ENCODE measurements around the gene SIGLEC12.

SIGLEC12 gene

GRCh38 chr19:51501594-51502263 lies at the start of gene SIGLEC12:
Gene SIGLEC12, minus strand, starts transcription at chr19:51501800. Its CDS starts 67 bp downstream, at chr19:51501733.
- Histone ChIP-seq H3K9me3 (ENCODE audit: control insufficient read depth, low read length) (no peaks in the 10 kb centered on the region), H3K4me2 (ENCODE audit: low read length) (no peak within 1 kb of the TSS), H3K4me3 (ENCODE audit: low read depth, low read length) (no peak within 1 kb of the TSS), H3K79me2 (no peaks in the 10 kb centered on the region), H3K27me3 (ENCODE audit: control insufficient read depth, insufficient read depth, low read length) (no peaks in the 10 kb centered on the region), H3K27ac (no peak within 1 kb of the TSS), H3K9ac (no peak within 1 kb of the TSS), H3K36me3 (ENCODE audit: control insufficient read depth, insufficient read depth, low read length) (no peaks in the 10 kb centered on the region), H2AFZ (no peak within 1 kb of the TSS), H3K4me1 (no peaks in the 10 kb centered on the region)
- no peak for TF ChIP-seq CTCF (IDR thresholded peaks at IDR 0.05)

GRCh38 chr19:51550848-51551672 lies 49.5 kb upstream of the SIGLEC12 start:
- Histone ChIP-seq H3K36me3 (ENCODE audit: control insufficient read depth, insufficient read depth, low read length) (no peaks in the 10 kb centered on the region), H2AFZ (no peak overlapping the region), H3K4me1 (peaks cover 15% of the 10 kb centered on the region), H3K9ac (no peak overlapping the region), H3K4me2 (ENCODE audit: low read length) (no peak overlapping the region), H3K9me3 (ENCODE audit: control insufficient read depth, low read length) (no peaks in the 10 kb centered on the region), H3K27ac (no peak overlapping the region), H3K27me3 (ENCODE audit: control insufficient read depth, insufficient read depth, low read length) (no peaks in the 10 kb centered on the region), H3K79me2 (no peaks in the 10 kb centered on the region), H3K4me3 (ENCODE audit: low read depth, low read length) (no peak overlapping the region)
- no peak for TF ChIP-seq CTCF (IDR thresholded peaks at IDR 0.05)

- H3K36me3 ChIP-seq (ENCODE audit: control insufficient read depth, insufficient read depth, low read length): no peaks in the 10 kb centered on the region
- H3K9me3 ChIP-seq (ENCODE audit: control insufficient read depth, low read length): no peaks in the 10 kb centered on the region
- TF ChIP-seq CTCF (IDR thresholded peaks at IDR 0.05): no peak
- no peak overlapping the region for H3K9ac ChIP-seq
- no peak overlapping the region for H3K4me3 ChIP-seq (ENCODE audit: low read depth, low read length)
- no peaks in the 10 kb centered on the region for H3K79me2 ChIP-seq
- no peaks in the 10 kb centered on the region for H3K27me3 ChIP-seq (ENCODE audit: control insufficient read depth, insufficient read depth, low read length)
- H3K27ac ChIP-seq: no peak overlapping the region
- H2AFZ ChIP-seq: no peak overlapping the region
- peaks cover 15% of the 10 kb centered on the region for H3K4me1 ChIP-seq
- no peak overlapping the region for H3K4me2 ChIP-seq (ENCODE audit: low read length)
Observed at GRCh38 chr19:51549533-51550324, 48.1 kb upstream of the SIGLEC12 start.

- H3K79me2 ChIP-seq: no peaks in the 10 kb centered on the region
- H3K4me2 ChIP-seq (ENCODE audit: low read length): no peak overlapping the region
- H2AFZ ChIP-seq: no peak overlapping the region
- no peaks in the 10 kb centered on the region for H3K36me3 ChIP-seq (ENCODE audit: control insufficient read depth, insufficient read depth, low read length)
- no peak for TF ChIP-seq CTCF (IDR thresholded peaks at IDR 0.05)
- no peak overlapping the region for H3K27ac ChIP-seq
- H3K4me1 ChIP-seq: peaks cover 15% of the 10 kb centered on the region
- H3K4me3 ChIP-seq (ENCODE audit: low read depth, low read length): no peak overlapping the region
- no peak overlapping the region for H3K9ac ChIP-seq
- no peaks in the 10 kb centered on the region for H3K9me3 ChIP-seq (ENCODE audit: control insufficient read depth, low read length)
- H3K27me3 ChIP-seq (ENCODE audit: control insufficient read depth, insufficient read depth, low read length): no peaks in the 10 kb centered on the region
Observed at GRCh38 chr19:51548891-51549305, 47.3 kb upstream of the SIGLEC12 start.
